Mesodermal cell (in vitro differentiated cells): Measurements from ENCODE around the gene RPL13. TPM values are rescaled to one million over a fixed set of nuclear protein-coding genes. Genes with fewer than 3 reads are reported as not detected.

Experiments
- H3K27ac ChIP-seq: 2 replicates; pipeline ENCODE4 v1.7.0; 2013; ENCODE audit warnings: mild to moderate bottlenecking, low read depth, low read length, moderate library complexity; ENCODE audit not compliant: severe bottlenecking
- H3K36me3 ChIP-seq: 2 replicates; pipeline ENCODE4 v1.7.1; 2013; ENCODE audit warnings: mild to moderate bottlenecking, low read length, moderate library complexity; ENCODE audit not compliant: control insufficient read depth, insufficient read depth
- H3K4me1 ChIP-seq: one replicate; pipeline ENCODE4 v1.7.1; 2013; ENCODE audit warnings: mild to moderate bottlenecking, low read length; ENCODE audit not compliant: insufficient read depth, control insufficient read depth, poor library complexity, severe bottlenecking
- H3K4me3 ChIP-seq: 2 replicates; pipeline ENCODE4 v1.7.0; 2013; ENCODE audit warnings: low read length, control low read depth, mild to moderate bottlenecking; ENCODE audit not compliant: insufficient read depth, poor library complexity, severe bottlenecking; ENCODE audit errors: extremely low read depth
- H3K9me3 ChIP-seq: 2 replicates; pipeline ENCODE4 v1.7.1; 2013; ENCODE audit warnings: mild to moderate bottlenecking, low read length, moderate library complexity; ENCODE audit not compliant: control insufficient read depth
- WGBS, 2 experiments: methylation state at CpG; one replicate each; pipeline ENCODE4 v1.1.5; 2013; ENCODE audit warnings: missing lambda C conversion rate in 2 of 2; ENCODE audit not compliant: insufficient coverage in 2 of 2; 5-methylcytosine and 5-hydroxymethylcytosine counted together
- polyA plus RNA-seq, 2 experiments: library from polyadenylated mRNA; stranded (reverse); fragments of 50-300 nt; gene quantifications; one replicate each; pipeline ENCODE4 v1.2.3, GENCODE V29; 2013

The RPL13 gene
- polyA plus RNA-seq (2013, experiment 1 of 2): 2,999 TPM
- polyA plus RNA-seq (2013, experiment 2 of 2): 2,572 TPM

DNA sequence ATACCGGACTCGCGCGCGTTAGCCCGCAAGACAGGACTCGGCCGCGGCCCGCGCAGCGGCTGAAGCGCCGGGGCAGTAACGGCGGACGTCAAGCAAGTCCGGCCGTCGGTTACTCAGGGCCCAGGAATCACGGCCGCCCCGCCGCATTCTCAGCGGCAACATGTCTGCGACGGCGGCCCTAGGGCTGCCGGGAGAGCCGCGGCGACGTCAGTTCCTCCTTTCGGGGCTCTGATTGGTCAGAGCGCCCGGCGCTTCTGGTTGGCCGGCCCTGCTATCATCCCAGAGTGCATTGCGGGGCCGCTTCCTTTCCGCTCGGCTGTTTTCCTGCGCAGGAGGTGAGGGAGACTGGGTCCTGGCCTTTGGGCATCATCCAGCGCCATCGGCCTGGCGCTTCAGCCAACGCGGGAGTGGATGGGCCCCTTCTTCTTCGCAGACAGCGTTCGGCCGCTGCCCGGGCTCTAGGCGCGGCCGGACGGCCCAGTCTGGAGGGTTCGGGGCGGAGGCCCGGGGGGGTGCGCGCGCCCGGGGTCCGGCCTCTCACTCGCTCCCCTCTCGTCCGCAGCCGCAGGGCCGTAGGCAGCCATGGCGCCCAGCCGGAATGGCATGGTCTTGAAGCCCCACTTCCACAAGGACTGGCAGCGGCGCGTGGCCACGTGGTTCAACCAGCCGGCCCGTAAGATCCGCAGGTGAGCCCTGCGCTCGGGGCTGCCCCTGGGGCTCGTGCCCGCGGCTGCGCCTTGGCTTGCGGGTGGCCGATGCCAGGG is at the start of gene RPL13:
Gene RPL13 (plus strand): TSS at position 305 of the 764 bp plus-strand sequence. CDS start 278 bp downstream, at position 583.
- Histone ChIP-seq H3K27ac (peak within 1 kb of the TSS; percentile 97), H3K4me3 (peak within 1 kb of the TSS; percentile 84), H3K9me3 (no peaks in the 10 kb centered on the region), H3K36me3 (peaks cover 59% of the 10 kb centered on the region), H3K4me1 (peaks cover 23% of the 10 kb centered on the region)
- 0 to 1% methylated on average over 67 to 75 of the region's 87 CpGs for WGBS, 2 experiments

DNA sequence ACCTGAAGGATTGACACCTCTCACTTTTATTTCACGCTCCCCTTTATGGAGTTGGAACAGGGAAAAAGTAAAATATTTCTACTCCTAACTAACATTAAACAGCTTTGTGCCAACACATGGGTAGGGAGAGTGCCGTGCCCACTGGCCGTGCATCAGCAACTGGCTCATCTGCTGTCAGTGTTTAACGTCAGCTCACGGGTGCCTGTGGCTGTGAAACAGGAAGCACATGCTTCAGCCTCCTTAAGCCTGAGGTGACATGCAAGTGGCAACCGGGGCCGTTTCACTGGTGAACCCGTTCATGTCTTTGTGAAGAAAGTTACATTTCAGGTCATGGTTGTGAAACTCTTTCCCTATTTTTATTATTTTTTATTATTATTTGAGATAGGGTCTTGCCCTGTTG is 49.1 kb upstream of the RPL13 start:
- H3K9me3 ChIP-seq: no peaks in the 10 kb centered on the region
- H3K4me1 ChIP-seq: no peaks in the 10 kb centered on the region
- H3K27ac ChIP-seq: no peak overlapping the region
- 95% methylated on average over 3 to 4 of the region's 8 CpGs for WGBS, 2 experiments
- H3K36me3 ChIP-seq: peaks cover 60% of the 10 kb centered on the region
- H3K4me3 ChIP-seq: no peak overlapping the region

DNA sequence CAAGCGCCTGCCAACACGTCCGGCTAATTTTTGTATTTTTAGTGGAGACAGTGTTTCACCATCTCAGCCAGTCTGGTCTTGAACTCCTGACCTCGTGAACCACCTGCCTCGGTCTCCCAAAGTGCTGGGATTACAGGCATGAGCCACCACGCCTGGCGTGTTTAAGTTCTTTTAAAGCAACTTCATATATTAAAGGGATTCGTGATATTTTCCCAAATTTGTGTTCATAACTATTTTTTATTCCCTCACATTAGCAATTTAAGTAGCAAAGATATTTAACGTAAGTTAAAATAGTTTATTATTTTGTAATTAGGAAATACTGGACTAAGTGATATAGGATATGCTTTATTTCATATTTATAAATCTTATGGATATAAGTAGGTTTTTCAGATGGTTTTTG is 48.0 kb upstream of the RPL13 start:
- H3K9me3 ChIP-seq: no peaks in the 10 kb centered on the region
- H3K36me3 ChIP-seq: peaks cover 71% of the 10 kb centered on the region
- no peak overlapping the region for H3K27ac ChIP-seq
- 89 to 100% methylated on average over 3 to 7 of the region's 9 CpGs for WGBS, 2 experiments
- H3K4me1 ChIP-seq: no peaks in the 10 kb centered on the region
- no peak overlapping the region for H3K4me3 ChIP-seq

- Histone ChIP-seq H3K9me3 (no peaks in the 10 kb centered on the region), H3K4me3 (no peak overlapping the region), H3K27ac (no peak overlapping the region), H3K4me1 (no peaks in the 10 kb centered on the region), H3K36me3 (peaks cover 99% of the 10 kb centered on the region)
- 77 to 85% methylated on average over 7 to 9 of the region's 9 CpGs for WGBS, 2 experiments
Measured at GRCh38 chr16:89517128-89517527, 43.4 kb upstream of the RPL13 start.

GRCh38 chr16:89519881-89520280 is 40.6 kb upstream of the RPL13 start:
- no peak overlapping the region for H3K4me3 ChIP-seq
- H3K4me1 ChIP-seq: no peaks in the 10 kb centered on the region
- peaks cover 98% of the 10 kb centered on the region for H3K36me3 ChIP-seq
- no peaks in the 10 kb centered on the region for H3K9me3 ChIP-seq
- no peak overlapping the region for H3K27ac ChIP-seq
- WGBS, 2 experiments: 88 to 91% methylated on average over 10 to 14 of the region's 15 CpGs

GRCh38 chr16:89522287-89522686 is 38.2 kb upstream of the RPL13 start:
- no peak overlapping the region for H3K27ac ChIP-seq
- H3K4me1 ChIP-seq: no peaks in the 10 kb centered on the region
- H3K9me3 ChIP-seq: no peaks in the 10 kb centered on the region
- H3K4me3 ChIP-seq: no peak overlapping the region
- peaks cover 99% of the 10 kb centered on the region for H3K36me3 ChIP-seq
- 90 to 92% methylated on average over 30 to 31 of the region's 31 CpGs for WGBS, 2 experiments

DNA sequence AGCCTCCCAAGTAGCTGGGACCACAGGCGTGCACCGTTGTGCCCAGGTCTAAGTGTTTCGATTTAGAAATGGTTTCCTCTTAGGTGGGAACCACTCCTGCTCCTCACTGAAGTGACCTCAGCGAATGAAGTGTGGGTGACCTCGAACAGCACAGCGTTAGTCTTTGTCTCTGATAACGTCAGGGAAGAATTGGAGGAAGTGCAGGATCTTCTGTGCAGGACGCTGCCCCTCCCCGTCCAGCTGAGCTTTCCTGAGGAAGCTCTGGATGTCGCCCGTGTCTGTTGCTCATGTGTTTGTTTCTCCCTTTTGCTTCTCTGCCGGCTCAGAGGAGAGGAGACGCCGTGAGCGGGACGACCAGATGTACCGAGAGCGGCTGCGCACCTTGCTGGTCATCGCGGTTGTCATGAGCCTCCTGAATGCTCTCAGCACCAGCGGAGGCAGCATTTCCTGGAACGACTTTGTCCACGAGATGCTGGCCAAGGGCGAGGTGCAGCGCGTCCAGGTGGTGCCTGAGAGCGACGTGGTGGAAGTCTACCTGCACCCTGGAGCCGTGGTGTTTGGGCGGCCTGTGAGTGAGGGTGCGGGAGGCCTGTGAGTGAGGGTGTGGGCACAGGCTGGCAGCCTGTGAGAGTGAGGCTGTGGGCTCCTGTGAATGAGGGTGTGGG is 36.7 kb upstream of the RPL13 start:
- no peaks in the 10 kb centered on the region for H3K4me1 ChIP-seq
- H3K27ac ChIP-seq: no peak overlapping the region
- H3K36me3 ChIP-seq: peaks cover 96% of the 10 kb centered on the region
- no peak overlapping the region for H3K4me3 ChIP-seq
- WGBS, 2 experiments: 92 to 95% methylated on average over 30 to 32 of the region's 32 CpGs
- no peaks in the 10 kb centered on the region for H3K9me3 ChIP-seq

- H3K4me1 ChIP-seq: no peaks in the 10 kb centered on the region
- H3K36me3 ChIP-seq: peaks cover 94% of the 10 kb centered on the region
- WGBS, 2 experiments: 89 to 90% methylated on average over 15 to 17 of the region's 20 CpGs
- no peaks in the 10 kb centered on the region for H3K9me3 ChIP-seq
- H3K27ac ChIP-seq: no peak overlapping the region
- no peak overlapping the region for H3K4me3 ChIP-seq
Measured at GRCh38 chr16:89525146-89525913, 35.2 kb upstream of the RPL13 start.

DNA sequence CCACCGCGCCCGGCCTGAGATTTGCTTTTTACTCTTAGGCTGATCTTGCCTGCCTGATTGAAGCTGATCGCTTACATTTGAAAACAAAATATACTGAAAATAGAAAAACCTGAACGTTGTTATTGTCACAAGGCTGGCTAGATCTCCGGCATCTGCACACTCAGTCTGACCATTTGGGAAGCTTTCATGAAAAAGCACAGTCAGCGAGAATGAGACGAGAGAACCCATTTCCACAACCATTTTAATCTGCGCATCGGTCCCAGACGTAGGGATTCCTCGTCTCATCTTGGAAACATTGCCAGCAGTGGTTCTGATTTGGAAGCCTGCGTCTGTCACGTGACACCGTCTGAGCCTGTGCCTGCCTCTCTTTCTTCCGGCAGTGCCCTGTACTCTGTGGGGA is 31.4 kb upstream of the RPL13 start:
- Histone ChIP-seq H3K4me3 (no peak overlapping the region), H3K9me3 (no peaks in the 10 kb centered on the region), H3K27ac (no peak overlapping the region), H3K4me1 (no peaks in the 10 kb centered on the region), H3K36me3 (peaks cover 93% of the 10 kb centered on the region)
- WGBS, 2 experiments: 85 to 98% methylated on average over 11 to 16 of the region's 16 CpGs

DNA sequence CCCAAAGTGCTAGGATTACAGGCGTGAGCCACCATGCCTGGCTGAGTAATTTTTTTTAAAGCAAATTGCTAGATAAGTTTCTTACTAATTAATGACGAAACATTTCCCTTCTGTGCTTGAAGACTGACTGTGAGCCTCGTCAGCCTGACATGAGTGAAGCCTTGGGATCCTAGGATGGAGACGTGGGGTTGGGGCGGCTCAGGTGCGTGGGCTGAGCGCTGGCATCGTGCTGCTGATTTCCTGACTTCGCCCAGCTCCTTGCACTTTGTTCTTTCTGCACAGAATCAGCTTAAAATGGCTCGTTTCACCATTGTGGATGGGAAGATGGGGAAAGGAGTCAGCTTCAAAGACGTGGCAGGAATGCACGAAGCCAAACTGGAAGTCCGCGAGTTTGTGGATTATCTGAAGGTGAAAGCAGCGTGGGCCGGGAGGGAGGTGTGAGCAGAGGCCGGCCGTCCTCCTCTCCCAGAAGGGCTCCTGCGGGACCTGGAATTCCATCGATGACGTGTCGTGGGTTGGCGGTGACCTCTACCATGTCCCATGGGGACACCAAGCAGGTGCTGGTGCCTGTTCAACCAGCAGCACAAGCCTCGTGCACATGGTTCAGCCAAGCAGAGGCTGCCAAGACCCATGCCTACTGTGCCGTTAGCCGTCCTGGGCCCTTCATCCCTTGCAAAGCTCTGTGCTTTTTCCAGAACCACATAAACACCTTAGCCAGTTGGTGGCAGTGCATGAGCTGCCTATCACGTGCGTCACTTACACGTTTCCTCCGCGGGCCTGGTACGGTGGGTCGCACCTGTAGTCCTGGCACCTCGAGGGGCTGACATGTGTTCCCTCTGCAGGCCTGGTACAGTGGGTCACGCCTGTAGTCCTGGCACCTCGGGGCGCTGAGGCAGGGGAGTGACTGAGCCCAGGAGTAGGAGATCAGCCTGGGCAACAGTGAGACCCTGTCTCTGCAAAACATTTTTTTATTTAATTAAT is 29.8 kb upstream of the RPL13 start:
- no peaks in the 10 kb centered on the region for H3K4me1 ChIP-seq
- H3K4me3 ChIP-seq: no peak overlapping the region
- WGBS, 2 experiments: 94 to 97% methylated on average over 35 to 37 of the region's 37 CpGs
- no peaks in the 10 kb centered on the region for H3K9me3 ChIP-seq
- no peak overlapping the region for H3K27ac ChIP-seq
- peaks cover 92% of the 10 kb centered on the region for H3K36me3 ChIP-seq
